ENCODE results near the gene RASSF4.

DNA sequence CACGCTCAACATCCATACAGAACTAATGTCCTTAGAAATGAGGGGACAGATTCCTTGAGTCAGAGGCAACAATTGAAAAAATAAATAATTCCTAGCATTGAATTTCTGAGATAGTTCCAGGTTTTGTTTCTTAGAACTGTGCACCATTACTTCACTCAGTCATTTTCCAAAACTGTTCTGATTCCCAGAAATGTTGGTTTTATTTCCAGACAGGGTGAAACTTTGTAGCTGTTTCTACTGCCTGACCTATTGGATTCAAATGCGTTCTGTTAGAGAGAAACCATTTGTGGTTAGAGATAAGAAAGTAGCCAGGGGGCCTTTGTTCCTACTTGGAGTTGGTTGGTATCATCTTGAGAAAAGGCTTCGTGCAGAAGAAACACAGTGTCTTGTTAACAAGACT, 27.1 kb downstream of the RASSF4 start:
- TF ChIP-seq CTCF (IDR thresholded peaks at IDR 0.05; ENCODE audit: extremely low read depth in 1 of 2, insufficient read depth in 1 of 2, low read depth in 1 of 2, low read length in 2 of 2) (no peak), POLR2A (IDR thresholded peaks at IDR 0.05; ENCODE audit: low read depth, low read length) (no peak), MYC (IDR thresholded peaks at IDR 0.05; ENCODE audit: low read depth, low read length) (no peak), EZH2 (IDR thresholded peaks at IDR 0.05; ENCODE audit: borderline replicate concordance, low read depth, low read length, severe bottlenecking) (no peak), POLR2AphosphoS5 (IDR thresholded peaks at IDR 0.05; ENCODE audit: insufficient read depth, low read depth, low read length) (no peak), FOS (IDR thresholded peaks at IDR 0.05; ENCODE audit: borderline replicate concordance, insufficient read depth, low read length) (no peak), GATA2 (IDR thresholded peaks at IDR 0.05; ENCODE audit: insufficient read depth, insufficient read length, low read depth, low read length) (no peak), MAX (IDR thresholded peaks at IDR 0.05; ENCODE audit: insufficient read depth, insufficient read length) (no peak), JUN (IDR thresholded peaks at IDR 0.05; ENCODE audit: borderline replicate concordance, insufficient read depth, insufficient read length, low read depth) (no peak)
